Panc1 (cell line): ENCODE results near the gene OMP.

Experiments used
- POLR2AphosphoS5 ChIP-seq: IDR thresholded peaks from 2 replicates; pipeline ENCODE4 v1.6.1; 2012; ENCODE audit warnings: mild to moderate bottlenecking, low read depth, low read length, moderate library complexity
- SIN3A ChIP-seq: IDR thresholded peaks from 2 replicates; pipeline ENCODE4 v1.6.1; 2012; ENCODE audit warnings: low read depth, mild to moderate bottlenecking, low read length, moderate library complexity, borderline replicate concordance; ENCODE audit not compliant: insufficient read depth
- TF ChIP-seq, protein P1 (sequence below): fragments of 450-650 bp; IDR thresholded peaks from 2 replicates; pipeline ENCODE4 v1.5.1; 2017; ENCODE audit warnings: mild to moderate bottlenecking
- TF ChIP-seq, protein P2 (sequence below), 2 experiments: IDR thresholded peaks; 2 replicates each; pipeline ENCODE4 v1.6.1; 2011 to 2012; ENCODE audit warnings: low read depth in 2 of 2, control low read depth in 1 of 2, low read length in 1 of 2, mild to moderate bottlenecking in 1 of 2, moderate library complexity in 1 of 2; ENCODE audit not compliant: insufficient read depth in 1 of 2

- TF ChIP-seq, protein P1, sequence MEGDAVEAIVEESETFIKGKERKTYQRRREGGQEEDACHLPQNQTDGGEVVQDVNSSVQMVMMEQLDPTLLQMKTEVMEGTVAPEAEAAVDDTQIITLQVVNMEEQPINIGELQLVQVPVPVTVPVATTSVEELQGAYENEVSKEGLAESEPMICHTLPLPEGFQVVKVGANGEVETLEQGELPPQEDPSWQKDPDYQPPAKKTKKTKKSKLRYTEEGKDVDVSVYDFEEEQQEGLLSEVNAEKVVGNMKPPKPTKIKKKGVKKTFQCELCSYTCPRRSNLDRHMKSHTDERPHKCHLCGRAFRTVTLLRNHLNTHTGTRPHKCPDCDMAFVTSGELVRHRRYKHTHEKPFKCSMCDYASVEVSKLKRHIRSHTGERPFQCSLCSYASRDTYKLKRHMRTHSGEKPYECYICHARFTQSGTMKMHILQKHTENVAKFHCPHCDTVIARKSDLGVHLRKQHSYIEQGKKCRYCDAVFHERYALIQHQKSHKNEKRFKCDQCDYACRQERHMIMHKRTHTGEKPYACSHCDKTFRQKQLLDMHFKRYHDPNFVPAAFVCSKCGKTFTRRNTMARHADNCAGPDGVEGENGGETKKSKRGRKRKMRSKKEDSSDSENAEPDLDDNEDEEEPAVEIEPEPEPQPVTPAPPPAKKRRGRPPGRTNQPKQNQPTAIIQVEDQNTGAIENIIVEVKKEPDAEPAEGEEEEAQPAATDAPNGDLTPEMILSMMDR = no peak
- TF ChIP-seq POLR2AphosphoS5 = no peak
- TF ChIP-seq, protein P2, sequence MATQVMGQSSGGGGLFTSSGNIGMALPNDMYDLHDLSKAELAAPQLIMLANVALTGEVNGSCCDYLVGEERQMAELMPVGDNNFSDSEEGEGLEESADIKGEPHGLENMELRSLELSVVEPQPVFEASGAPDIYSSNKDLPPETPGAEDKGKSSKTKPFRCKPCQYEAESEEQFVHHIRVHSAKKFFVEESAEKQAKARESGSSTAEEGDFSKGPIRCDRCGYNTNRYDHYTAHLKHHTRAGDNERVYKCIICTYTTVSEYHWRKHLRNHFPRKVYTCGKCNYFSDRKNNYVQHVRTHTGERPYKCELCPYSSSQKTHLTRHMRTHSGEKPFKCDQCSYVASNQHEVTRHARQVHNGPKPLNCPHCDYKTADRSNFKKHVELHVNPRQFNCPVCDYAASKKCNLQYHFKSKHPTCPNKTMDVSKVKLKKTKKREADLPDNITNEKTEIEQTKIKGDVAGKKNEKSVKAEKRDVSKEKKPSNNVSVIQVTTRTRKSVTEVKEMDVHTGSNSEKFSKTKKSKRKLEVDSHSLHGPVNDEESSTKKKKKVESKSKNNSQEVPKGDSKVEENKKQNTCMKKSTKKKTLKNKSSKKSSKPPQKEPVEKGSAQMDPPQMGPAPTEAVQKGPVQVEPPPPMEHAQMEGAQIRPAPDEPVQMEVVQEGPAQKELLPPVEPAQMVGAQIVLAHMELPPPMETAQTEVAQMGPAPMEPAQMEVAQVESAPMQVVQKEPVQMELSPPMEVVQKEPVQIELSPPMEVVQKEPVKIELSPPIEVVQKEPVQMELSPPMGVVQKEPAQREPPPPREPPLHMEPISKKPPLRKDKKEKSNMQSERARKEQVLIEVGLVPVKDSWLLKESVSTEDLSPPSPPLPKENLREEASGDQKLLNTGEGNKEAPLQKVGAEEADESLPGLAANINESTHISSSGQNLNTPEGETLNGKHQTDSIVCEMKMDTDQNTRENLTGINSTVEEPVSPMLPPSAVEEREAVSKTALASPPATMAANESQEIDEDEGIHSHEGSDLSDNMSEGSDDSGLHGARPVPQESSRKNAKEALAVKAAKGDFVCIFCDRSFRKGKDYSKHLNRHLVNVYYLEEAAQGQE (IDR thresholded peaks at IDR 0.05; ENCODE audit: insufficient read depth in 1 of 2, low read depth in 2 of 2, low read length in 1 of 2) = no peak
- no peak for TF ChIP-seq SIN3A
These were observed 8.2 kb downstream of the OMP start for GRCh38 chr11:77110836-77111235.
